IMR-90 (cell line): ENCODE measurements around the gene FUCA2. TPM values are rescaled to one million over a fixed set of nuclear protein-coding genes. Genes with fewer than 3 reads are reported as not detected.

Experiments used
- ATAC-seq: fragments of 200-7000 bp; cut with Tn5 transposase; 2 replicates; pipeline ENCODE4 v1.9.1; 2020; ENCODE audit warnings: low read depth, mild to moderate bottlenecking, moderate library complexity
- BruUV-seq: library from RNA; stranded (reverse); fragments of 400-500 nt; replicated peaks from 2 replicates; lab custom pipeline; 2021; lab: Mats Ljungman, UMichigan
- CTCF ChIA-PET: fragments of 300-600 bp; formaldehyde crosslinking; extraction: SDS; loops from one replicate; lab custom pipeline; 2021; ENCODE audit warnings: antibody characterized with exemption; lab: Yijun Ruan, JAX
- POLR2A ChIA-PET: fragments of 300-600 bp; sonication (Branson Sonifier 250); formaldehyde crosslinking; loops from one replicate; lab custom pipeline; 2022; ENCODE audit warnings: antibody characterized with exemption; ENCODE audit not compliant: unreplicated experiment; lab: Charles Lee
- DNase-seq: peaks from one replicate; pipeline ENCODE4 v3.0.0; 2013
- H2AFZ ChIP-seq: replicated peaks from 2 replicates; pipeline ENCODE3; 2013; ENCODE audit warnings: low read length, mild to moderate bottlenecking; ENCODE audit not compliant: poor library complexity
- H2AK5ac ChIP-seq: 2 replicates; pipeline ENCODE4 v1.6.1; 2013; ENCODE audit warnings: low read depth, low read length, inconsistent platforms
- H2AK9ac ChIP-seq: replicated peaks from 2 replicates; pipeline ENCODE3; 2013; ENCODE audit warnings: mild to moderate bottlenecking, low read depth, low read length, moderate library complexity; ENCODE audit not compliant: poor library complexity
- H2BK120ac ChIP-seq: 2 replicates; pipeline ENCODE4 v1.6.1; 2013; ENCODE audit warnings: low read depth, low read length, inconsistent platforms
- H2BK15ac ChIP-seq: 3 replicates; pipeline ENCODE4 v1.6.1; 2013; ENCODE audit warnings: low read depth, low read length, inconsistent platforms
- H2BK20ac ChIP-seq: 2 replicates; pipeline ENCODE4 v1.6.1; 2013; ENCODE audit warnings: low read depth, mild to moderate bottlenecking, inconsistent platforms, low read length, moderate library complexity
- H2BK5ac ChIP-seq: 2 replicates; pipeline ENCODE4 v1.6.1; 2013; ENCODE audit warnings: mild to moderate bottlenecking, low read depth, low read length, inconsistent platforms; ENCODE audit not compliant: poor library complexity, severe bottlenecking
- H3K14ac ChIP-seq: replicated peaks from 2 replicates; pipeline ENCODE4 v1.6.1; 2013; ENCODE audit warnings: low read depth, low read length, inconsistent platforms
- H3K18ac ChIP-seq: 2 replicates; pipeline ENCODE4 v1.6.1; 2013; ENCODE audit warnings: low read depth, low read length, control low read depth
- H3K23ac ChIP-seq: 2 replicates; pipeline ENCODE4 v1.6.1; 2013; ENCODE audit warnings: low read depth, low read length, inconsistent platforms
- H3K27ac ChIP-seq: 2 replicates; pipeline ENCODE4 v1.5.1; 2013; ENCODE audit warnings: mild to moderate bottlenecking, control low read depth, low read length; ENCODE audit not compliant: insufficient read depth
- H3K27me3 ChIP-seq: 2 replicates; pipeline ENCODE4 v1.6.1; 2013; ENCODE audit warnings: low read length; ENCODE audit not compliant: control insufficient read depth, insufficient read depth
- H3K36me3 ChIP-seq: 2 replicates; pipeline ENCODE4 v1.6.1; 2013; ENCODE audit warnings: low read length, mixed read lengths; ENCODE audit not compliant: control insufficient read depth, insufficient read depth
- H3K4ac ChIP-seq: 2 replicates; pipeline ENCODE4 v1.6.1; 2013; ENCODE audit warnings: low read depth, low read length, inconsistent platforms
- H3K4me1 ChIP-seq: 2 replicates; pipeline ENCODE4 v1.6.1; 2013; ENCODE audit warnings: low read length, mixed read lengths; ENCODE audit not compliant: control insufficient read depth, insufficient read depth
- H3K4me2 ChIP-seq: 2 replicates; pipeline ENCODE4 v1.6.1; 2013; ENCODE audit warnings: low read depth, mild to moderate bottlenecking, control low read depth, low read length, moderate library complexity
- H3K4me3 ChIP-seq: 2 replicates; pipeline ENCODE4 v1.5.1; 2013; ENCODE audit warnings: low read depth, mild to moderate bottlenecking, control low read depth, low read length, moderate library complexity; ENCODE audit not compliant: insufficient read depth
- H3K56ac ChIP-seq: 2 replicates; pipeline ENCODE4 v1.6.1; 2013; ENCODE audit warnings: low read length, inconsistent platforms; ENCODE audit not compliant: insufficient read depth; ENCODE audit errors: extremely low read depth
- H3K79me1 ChIP-seq, 2 experiments: 2 replicates each; pipeline ENCODE4 v1.6.1; 2013; ENCODE audit warnings: low read length in 2 of 2, inconsistent platforms in 1 of 2, low read depth in 1 of 2
- H3K9ac ChIP-seq: 2 replicates; pipeline ENCODE4 v1.6.1; 2013; ENCODE audit warnings: low read depth, low read length, control low read depth
- H3K9me1 ChIP-seq: 2 replicates; pipeline ENCODE4 v1.6.1; 2013; ENCODE audit warnings: low read length, inconsistent platforms; ENCODE audit not compliant: insufficient read depth
- H3K9me3 ChIP-seq: 2 replicates; pipeline ENCODE4 v1.6.1; 2013; ENCODE audit warnings: low read length; ENCODE audit not compliant: control insufficient read depth, insufficient read depth
- H4K20me1 ChIP-seq: 2 replicates; pipeline ENCODE4 v1.6.1; 2013; ENCODE audit warnings: low read length, inconsistent platforms; ENCODE audit not compliant: insufficient read depth
- H4K5ac ChIP-seq: 2 replicates; pipeline ENCODE4 v1.6.1; 2013; ENCODE audit warnings: mild to moderate bottlenecking, low read depth, low read length, control low read depth
- H4K8ac ChIP-seq, 2 experiments: 2 replicates each; pipeline ENCODE4 v1.6.1; 2013; ENCODE audit warnings: low read depth in 2 of 2, low read length in 2 of 2, control low read depth in 1 of 2, inconsistent platforms in 1 of 2
- H4K91ac ChIP-seq: 2 replicates; pipeline ENCODE4 v1.6.1; 2013; ENCODE audit warnings: low read depth, low read length, inconsistent platforms; ENCODE audit not compliant: insufficient read depth
- CEBPB ChIP-seq: IDR thresholded peaks from 2 replicates; pipeline ENCODE4 v1.6.1; 2012; ENCODE audit warnings: low read depth, low read length, improper control_type of control experiment
- MXI1 ChIP-seq: IDR thresholded peaks from 2 replicates; pipeline ENCODE4 v1.6.1; 2012; ENCODE audit warnings: low read depth, mild to moderate bottlenecking, low read length, moderate library complexity, borderline replicate concordance
- SMC3 ChIP-seq: fragments of 150-350 bp; IDR thresholded peaks from 2 replicates; pipeline ENCODE4 v1.6.1; 2016; ENCODE audit warnings: low read depth, mild to moderate bottlenecking, antibody characterized with exemption, low read length, moderate library complexity
- WGBS, 2 experiments: methylation state at CpG; one replicate each; pipeline versions ENCODE4 v1.1.5 to v1.1.7; 2013; ENCODE audit warnings: missing lambda C conversion rate in 2 of 2; ENCODE audit not compliant: insufficient read length in 1 of 2; ENCODE audit errors: extremely low coverage in 2 of 2; 5-methylcytosine and 5-hydroxymethylcytosine counted together
- dilution Hi-C: fragments of 300-500 bp; cut with HindIII; formaldehyde crosslinking; loops from one replicate; pipeline ENCODE4 v1.14.3; 2018; ENCODE audit warnings: low sequenced_read_pairs; ENCODE audit not compliant: unreplicated experiment
- in situ Hi-C: fragments of 300-500 bp; cut with MboI; formaldehyde crosslinking; loops from 3 replicates; pipeline ENCODE4 v1.14.3; 2019; ENCODE audit warnings: low sequenced_read_pairs, inconsistent platforms, mixed read lengths
- intact Hi-C: fragments of 100-400 bp; cut with micrococcal nuclease; formaldehyde crosslinking; loops from 2 replicates; pipeline ENCODE4 v1.10.0; 2022
- polyA plus RNA-seq, 3 experiments: library from polyadenylated mRNA; depleted of rRNA; stranded (reverse); fragments of >200 nt; gene quantifications; 2 replicates each; pipeline ENCODE4 v1.2.3, GENCODE V29; 2012; ENCODE audit warnings: low replicate concordance in 1 of 3
- total RNA-seq: library from RNA; depleted of rRNA; stranded (reverse); fragments of >200 nt; gene quantifications from 2 replicates; pipeline ENCODE4 v1.2.3, GENCODE V29; 2012
- TF ChIP-seq, protein P1 (sequence below): conservative IDR thresholded peaks from 2 replicates; pipeline ENCODE4 v1.5.1; 2012; ENCODE audit warnings: mild to moderate bottlenecking, low read depth, low read length, improper control_type of control experiment

Gene FUCA2
- total and polyA plus RNA-seq, 2 of the 4 experiments (the other 2 are of a cell fraction), result 44.1 to 47.4 TPM

DNA sequence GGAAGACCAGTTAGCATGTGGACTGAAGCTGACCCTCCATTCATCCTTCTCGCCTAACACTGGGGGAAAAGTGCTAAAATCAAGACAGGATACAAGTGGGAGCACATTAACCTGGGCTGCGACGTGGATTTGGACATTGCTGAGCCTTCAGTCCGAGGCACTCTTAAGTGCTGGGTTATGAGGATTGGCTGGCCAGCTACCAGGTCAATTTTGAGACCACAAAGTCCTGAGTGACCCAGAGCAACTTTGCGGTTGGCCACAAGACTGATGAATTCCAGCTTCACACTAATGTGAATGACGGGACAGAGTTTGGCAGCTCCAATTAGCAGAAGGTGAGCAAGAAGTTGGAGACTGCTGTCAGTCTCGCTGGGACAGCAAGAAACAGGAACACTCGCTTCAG, 20.7 kb downstream of the FUCA2 start:
- WGBS, 2 experiments, result 95% methylated on average over 4 of the region's 8 CpGs; no CpG with 5 or more reads in 1 of the 2 experiments
- peaks cover 13% of the 10 kb centered on the region for H3K36me3 ChIP-seq
- H4K5ac ChIP-seq, result no peak overlapping the region
- CTCF ChIA-PET, result interaction anchor here (0.6 kb wide), 1 partner anchor 401 kb away, joined by 3 read pairs; no protein-coding TSS in a partner anchor
- H2AK5ac ChIP-seq, result no peak overlapping the region
- no peak overlapping the region for H2BK20ac ChIP-seq
- H4K91ac ChIP-seq, result no peak overlapping the region
- no peak overlapping the region for H2BK15ac ChIP-seq
- TF ChIP-seq MXI1, result no peak
- TF ChIP-seq, protein P1, sequence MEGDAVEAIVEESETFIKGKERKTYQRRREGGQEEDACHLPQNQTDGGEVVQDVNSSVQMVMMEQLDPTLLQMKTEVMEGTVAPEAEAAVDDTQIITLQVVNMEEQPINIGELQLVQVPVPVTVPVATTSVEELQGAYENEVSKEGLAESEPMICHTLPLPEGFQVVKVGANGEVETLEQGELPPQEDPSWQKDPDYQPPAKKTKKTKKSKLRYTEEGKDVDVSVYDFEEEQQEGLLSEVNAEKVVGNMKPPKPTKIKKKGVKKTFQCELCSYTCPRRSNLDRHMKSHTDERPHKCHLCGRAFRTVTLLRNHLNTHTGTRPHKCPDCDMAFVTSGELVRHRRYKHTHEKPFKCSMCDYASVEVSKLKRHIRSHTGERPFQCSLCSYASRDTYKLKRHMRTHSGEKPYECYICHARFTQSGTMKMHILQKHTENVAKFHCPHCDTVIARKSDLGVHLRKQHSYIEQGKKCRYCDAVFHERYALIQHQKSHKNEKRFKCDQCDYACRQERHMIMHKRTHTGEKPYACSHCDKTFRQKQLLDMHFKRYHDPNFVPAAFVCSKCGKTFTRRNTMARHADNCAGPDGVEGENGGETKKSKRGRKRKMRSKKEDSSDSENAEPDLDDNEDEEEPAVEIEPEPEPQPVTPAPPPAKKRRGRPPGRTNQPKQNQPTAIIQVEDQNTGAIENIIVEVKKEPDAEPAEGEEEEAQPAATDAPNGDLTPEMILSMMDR, result no peak
- no peak for TF ChIP-seq SMC3
- no peak for TF ChIP-seq CEBPB
- no peak overlapping the region for H3K9ac ChIP-seq
- no peak overlapping the region for H3K27ac ChIP-seq
- no peak overlapping the region for H3K23ac ChIP-seq
- intact Hi-C loops (no loop called here), in situ Hi-C loops (no loop called here), dilution Hi-C loops (no loop called here)
- H2AFZ ChIP-seq, result no peak overlapping the region
- no peaks in the 10 kb centered on the region for H4K20me1 ChIP-seq
- DNase-seq, result no peak
- H3K4me3 ChIP-seq, result no peak overlapping the region
- no peak overlapping the region for H2AK9ac ChIP-seq
- H3K79me1 ChIP-seq, result no peaks in the 10 kb centered on the region; a peak in 2 of 4 replicates
- no peaks in the 10 kb centered on the region; the same call in 1 of the 2 replicates for H3K9me1 ChIP-seq
- no peak overlapping the region for H3K4ac ChIP-seq
- H4K8ac ChIP-seq, result no peak overlapping the region
- H3K56ac ChIP-seq, result no peak overlapping the region
- H3K14ac ChIP-seq, result no peak overlapping the region
- H2BK5ac ChIP-seq, result no peak overlapping the region
- H3K27me3 ChIP-seq, result no peaks in the 10 kb centered on the region
- POLR2A ChIA-PET, result no interaction called here
- no TSS peak for BruUV-seq
- H2BK120ac ChIP-seq, result no peak overlapping the region
- no peak overlapping the region for H3K4me2 ChIP-seq
- H3K18ac ChIP-seq, result no peak overlapping the region
- ATAC-seq, result no peak
- H3K9me3 ChIP-seq, result no peaks in the 10 kb centered on the region
- H3K4me1 ChIP-seq, result no peaks in the 10 kb centered on the region
